GM19240 (cell line): Measurements from ENCODE around the gene NEK4.
"Not testable (repeated sequence)": the region's sequence is repeated elsewhere in the genome, so short reads cannot be mapped to it uniquely, and the experiment has no call there.

ENCODE experiments used
- DNase-seq: peaks from one replicate; pipeline ENCODE4 v3.0.0; 2011; ENCODE audit warnings: low spot score; ENCODE audit not compliant: insufficient read length

NEK4 gene

DNA sequence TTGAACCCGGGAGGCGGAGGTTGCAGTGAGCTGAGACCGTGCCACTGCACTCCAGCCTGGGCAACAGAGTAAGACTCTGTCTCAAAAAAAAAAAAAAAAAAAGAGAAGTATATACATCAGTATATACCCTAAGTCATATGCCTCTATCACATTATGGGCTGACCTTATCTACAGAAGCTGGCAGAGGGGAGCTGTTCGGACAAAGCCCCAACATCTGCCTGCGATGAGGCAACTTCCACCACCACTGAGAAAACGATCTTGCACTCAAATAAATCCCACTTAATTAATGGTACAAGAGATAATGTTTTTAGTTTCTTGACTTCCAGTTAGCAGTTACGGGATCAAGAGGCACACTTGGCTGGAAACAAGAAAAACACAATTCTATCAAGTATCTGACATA is 67.4 kb downstream of the NEK4 start:
- no peak for DNase-seq

GRCh38 chr3:52697632-52697965 is 73.1 kb downstream of the NEK4 start:
- no peak for DNase-seq

DNA sequence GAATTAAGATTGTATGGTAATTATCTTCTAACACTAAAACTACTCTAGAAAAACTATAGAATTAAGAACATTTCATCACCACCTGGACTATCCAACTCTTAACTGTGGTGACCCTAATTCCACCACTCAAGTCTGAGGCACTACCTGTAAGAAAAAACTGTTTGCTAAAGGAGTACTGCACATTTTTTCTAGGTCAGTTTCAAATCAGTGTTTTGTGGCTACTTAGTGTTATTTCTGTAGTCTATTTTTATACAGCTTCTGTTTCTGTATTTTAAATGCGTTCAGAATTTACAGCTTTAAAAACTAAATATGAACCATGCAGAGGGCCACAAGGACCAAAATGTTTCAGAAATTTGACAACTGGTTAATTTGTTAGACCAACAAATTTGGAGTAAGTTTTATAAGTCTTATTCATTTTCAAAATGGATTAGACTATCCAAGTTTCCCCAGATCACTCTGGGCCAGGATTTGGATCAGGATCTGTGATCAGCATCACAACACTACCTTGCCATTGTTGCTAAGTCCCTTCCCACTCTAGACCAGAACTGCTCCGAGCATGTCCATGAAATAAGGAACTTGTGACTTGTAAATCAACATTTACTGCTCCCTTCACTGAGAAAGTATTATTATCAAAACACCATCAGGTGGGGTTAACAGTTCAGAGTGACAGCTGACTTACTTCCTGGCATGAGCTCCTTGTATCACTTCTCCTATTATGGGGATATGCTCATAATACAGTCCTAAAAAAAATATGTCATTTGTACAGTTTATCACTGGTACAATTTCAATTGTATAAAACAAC is 73.7 kb downstream of the NEK4 start:
- no peak for DNase-seq

GRCh38 chr3:52695798-52696671 is 74.7 kb downstream of the NEK4 start:
- DNase-seq, result no peak

DNA sequence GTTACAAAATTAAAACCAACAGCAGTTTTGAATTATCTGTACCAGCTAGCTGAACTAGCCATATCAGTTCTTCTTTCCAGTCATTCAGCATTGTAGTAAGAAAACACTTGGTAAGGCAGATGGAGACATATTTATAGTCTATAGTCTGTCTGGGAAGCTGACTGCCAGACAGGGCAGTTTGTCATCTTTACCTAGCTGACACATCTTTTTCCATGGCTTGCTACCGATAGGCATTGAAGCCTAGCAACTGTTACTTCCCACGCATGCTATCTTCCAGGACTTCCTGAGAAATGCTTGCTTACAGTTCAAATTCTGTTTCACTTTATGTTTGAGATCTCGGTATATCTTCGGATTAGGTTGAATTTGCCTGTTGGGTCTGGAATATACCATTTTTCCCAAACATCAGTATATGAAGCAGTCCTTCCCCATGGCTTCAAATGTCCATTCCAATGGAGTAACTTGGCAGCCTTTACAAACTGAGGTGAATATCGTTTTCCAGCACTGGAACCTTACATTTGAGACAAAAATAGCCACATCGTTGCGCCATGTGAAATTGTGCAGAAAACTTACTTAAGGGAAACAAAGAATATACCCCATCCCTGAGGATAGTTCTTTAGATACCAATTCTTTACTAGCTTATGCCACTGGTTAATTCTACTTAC is 76.1 kb downstream of the NEK4 start:
- DNase-seq, result no peak

- no peak for DNase-seq
These were observed 77.7 kb downstream of the NEK4 start for GRCh38 chr3:52693071-52693470.

DNA sequence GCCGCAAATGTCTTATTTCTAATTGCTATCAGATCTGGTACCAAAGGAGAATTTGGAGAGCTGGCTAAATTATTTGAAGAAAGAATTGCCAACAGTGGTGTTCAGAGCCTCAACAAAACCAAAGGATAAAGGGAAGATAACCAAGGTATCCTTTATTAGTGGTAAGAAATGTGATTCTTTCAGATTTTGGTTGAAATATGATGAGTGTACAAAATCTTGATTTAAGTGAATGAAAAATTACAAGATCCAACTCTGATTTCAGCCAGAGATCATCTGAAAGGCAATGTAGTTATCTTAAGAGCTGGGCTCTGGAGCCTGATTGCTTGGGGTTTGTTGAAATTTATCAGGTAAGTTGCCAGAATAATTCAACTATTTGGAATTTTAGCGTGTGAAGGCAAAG is 80.2 kb downstream of the NEK4 start:
- DNase-seq, result no peak

DNA sequence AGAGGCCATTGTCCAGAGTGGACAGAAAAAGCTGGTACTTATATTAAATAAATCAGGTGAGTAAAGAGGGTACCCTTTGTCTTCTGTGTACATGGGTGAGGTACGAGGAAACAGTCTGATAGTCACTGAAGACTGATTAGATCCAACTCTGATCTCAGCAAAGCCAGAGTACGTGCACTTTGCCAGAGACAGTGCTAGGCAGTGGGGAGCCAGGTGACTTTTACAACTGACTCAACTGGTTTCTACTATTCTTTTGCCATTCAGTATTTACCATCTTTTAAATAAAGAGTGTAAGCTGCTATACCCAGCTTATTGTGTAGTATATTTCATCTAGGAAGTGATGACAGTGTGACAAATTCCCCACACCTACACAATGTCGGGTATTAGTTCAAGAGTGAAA is 81.6 kb downstream of the NEK4 start:
- no peak for DNase-seq

- DNase-seq, result no peak
These were observed 82.5 kb downstream of the NEK4 start for GRCh38 chr3:52688266-52688665.

DNA sequence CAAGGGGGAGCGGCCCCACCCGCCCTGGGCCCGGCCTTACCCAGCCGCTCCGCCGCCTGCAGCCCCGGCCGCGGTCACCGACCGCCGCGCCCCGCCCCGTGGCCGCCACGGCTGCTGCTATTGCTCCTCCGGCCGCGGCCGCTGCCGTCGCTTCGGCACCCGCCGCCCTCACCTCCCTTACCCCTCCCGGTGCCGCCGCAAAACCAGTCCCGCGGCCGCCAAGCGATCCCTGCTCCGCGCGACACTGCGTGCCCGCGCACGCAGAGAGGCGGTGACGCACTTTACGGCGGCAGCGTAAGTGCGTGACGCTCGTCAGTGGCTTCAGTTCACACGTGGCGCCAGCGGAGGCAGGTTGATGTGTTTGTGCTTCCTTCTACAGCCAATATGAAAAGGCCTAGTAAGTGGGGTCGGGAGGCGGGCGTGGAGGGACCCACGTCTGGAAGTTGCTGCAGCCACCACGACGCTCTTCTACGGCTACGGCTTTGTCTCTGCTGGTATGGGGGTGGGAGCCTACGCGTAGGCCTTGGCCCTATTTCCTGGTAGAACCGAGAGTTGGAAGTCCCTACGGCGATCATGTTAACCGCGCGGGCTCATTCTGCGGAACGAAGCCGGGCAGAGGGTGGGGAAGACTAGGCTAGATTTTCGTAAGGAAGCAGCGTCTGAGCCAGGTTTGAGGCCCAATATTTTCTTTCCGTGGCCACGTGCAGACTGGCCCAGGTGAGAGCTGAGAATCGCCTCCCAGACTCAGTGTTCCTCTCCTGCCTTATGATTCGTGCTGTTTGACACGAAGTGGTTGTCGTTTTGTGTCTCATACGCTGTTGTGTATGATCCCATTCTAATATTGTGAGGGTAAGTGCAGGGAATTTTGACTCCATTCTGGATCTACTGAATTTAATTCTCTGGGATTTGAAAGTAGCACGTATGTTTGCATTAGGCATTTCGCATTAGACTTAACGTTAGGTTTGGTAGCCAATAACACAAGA is 84.7 kb downstream of the NEK4 start, which contains the start of the genes GNL3 and PBRM1:
Gene GNL3 (plus strand): TSS at position 324 of the 983 bp plus-strand sequence. CDS start 61 bp downstream, at position 385.
Gene PBRM1 (minus strand): TSS at position 205 of the 983 bp plus-strand sequence.
- peak; percentile 86 for DNase-seq

DNA sequence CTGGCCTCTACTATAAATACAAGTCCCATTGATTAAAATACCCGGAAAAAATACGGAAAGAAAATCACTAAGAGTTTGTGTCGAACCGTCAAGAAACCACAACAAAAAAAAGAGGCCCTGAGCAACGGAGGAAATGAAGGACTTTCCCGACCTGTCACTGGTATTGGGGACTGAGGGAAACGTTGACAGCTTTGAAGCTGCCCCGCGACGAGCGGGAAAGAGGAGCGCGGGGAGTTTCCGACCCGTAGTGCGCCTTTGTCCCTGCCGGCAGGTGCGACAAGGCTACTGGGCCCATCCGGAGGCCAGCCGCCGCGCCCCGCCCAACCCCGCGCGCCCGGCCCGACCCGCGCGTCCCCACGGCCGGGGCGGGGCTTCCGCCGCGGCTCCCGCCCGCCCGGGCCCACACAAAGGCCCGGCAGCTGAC is 85.4 kb downstream of the NEK4 start:
- DNase-seq, result peak; percentile 87

DNA sequence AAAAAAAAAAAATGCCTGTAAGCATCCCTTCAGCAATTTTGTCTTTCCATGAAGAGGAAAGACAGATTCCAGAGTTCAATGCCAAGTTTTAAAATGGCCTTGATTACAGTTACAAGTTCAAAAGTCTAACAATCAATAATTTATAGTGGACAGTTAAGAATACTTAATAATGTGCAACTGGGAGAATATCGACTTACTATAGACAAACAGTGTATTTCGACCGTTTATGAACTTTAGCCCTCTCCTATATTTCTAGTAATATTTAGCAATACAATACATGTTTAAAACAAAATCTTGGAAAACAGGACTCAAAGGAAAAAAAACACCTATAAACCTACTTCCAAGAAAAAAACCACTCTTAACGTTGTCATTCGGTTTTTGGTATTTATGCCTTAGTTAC is 86.6 kb downstream of the NEK4 start:
- DNase-seq, result no peak

GRCh38 chr3:52683611-52684010 is 87.1 kb downstream of the NEK4 start:
- no peak for DNase-seq

DNA sequence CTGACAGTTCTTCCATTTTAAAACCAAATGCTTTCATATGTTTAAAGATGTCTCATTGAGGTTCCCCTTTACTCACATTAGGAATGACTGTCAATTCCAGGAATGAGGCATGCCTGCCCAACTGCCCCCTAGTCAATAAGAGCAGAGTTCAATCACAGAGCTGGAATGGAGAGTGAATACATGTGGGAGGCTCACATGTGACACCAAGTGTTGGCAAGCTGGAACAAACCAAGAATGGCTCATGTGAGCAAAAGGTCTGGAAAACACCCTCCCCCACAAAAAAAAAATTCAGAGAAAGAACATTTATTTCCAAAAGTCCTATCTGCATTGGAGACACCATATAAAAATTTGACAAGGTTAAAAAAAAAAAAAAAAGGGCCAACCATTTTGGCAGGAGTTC is 88.7 kb downstream of the NEK4 start:
- DNase-seq, result no peak

DNA sequence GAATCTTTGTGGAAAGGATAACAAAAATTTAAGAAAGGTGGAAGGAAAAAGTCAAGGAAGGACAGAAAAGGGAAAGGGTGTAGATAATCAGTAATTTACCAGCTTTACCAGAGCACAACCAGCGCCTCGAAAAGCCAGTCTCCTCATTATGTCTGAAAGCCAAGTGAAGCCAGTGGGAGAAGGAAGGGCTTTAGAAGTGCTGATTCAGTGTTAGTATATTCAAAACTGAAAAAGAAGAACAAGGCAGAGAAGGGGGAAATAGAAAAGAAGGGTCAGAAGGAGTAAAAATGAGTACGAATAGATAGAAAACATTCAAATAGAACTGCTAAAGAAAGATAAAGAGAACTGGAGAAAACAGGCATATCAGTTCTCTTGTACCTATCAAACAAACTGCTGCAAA is 89.1 kb downstream of the NEK4 start:
- no peak for DNase-seq

DNA sequence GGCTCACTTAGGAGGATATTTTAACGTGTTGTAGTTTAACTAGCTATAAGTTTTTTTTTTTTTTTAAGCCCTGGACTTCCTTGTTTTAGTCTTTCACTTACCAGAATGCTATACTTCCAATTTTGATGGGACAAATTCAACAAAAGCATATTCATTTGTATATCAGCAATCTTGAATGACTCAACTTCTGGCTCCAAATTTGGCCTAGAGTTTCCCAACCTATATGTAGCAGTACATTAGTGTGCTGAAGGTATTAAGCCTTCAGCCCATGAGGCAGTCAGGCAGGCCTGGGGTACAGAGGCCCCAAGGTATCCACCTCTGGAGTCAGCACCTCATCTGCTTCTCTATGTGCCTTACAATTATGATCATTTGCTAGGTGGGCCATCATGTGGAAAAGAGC is 90.9 kb downstream of the NEK4 start:
- DNase-seq, result no peak

- no peak for DNase-seq
These were observed 91.6 kb downstream of the NEK4 start for GRCh38 chr3:52679199-52679538.

- DNase-seq, result no peak
These were observed 92.2 kb downstream of the NEK4 start for GRCh38 chr3:52678265-52679198.

DNA sequence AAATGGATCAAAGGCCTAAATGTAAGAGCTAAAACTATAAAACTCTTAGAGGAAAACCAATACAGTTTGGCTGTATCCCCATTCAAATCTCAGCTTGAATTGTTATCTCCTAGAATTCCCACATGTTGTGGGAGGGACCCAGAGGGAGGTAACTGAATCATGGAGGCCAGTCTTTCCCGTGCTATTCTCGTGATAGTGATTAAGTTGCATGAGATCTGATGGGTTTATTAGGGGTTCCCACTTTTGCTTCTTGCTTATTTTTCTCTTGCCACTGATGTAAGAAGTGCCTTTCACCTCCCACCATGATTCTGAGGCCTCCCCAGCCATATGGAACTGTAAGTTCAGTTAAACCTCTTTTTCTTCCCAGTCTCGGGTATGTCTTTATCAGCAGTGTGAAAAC is 94.5 kb downstream of the NEK4 start:
- not testable (repeated sequence) for DNase-seq

GRCh38 chr3:52671676-52672075 is 99.1 kb downstream of the NEK4 start:
- no peak for DNase-seq
